Tongue (tissue), 3 donors: Measurements from ENCODE around the gene USP24. TPM values are rescaled to one million over a fixed set of nuclear protein-coding genes. Genes with fewer than 3 reads are reported as not detected.
"Not testable (repeated sequence)": the region's sequence is repeated elsewhere in the genome, so short reads cannot be mapped to it uniquely, and the experiment has no call there.

ENCODE experiments used
- DNase-seq: peaks from one replicate; pipeline ENCODE4 v3.0.0-alpha.2; 2015
- small RNA-seq: library from RNA; depleted of rRNA; stranded (forward); fragments of <200 nt; gene quantifications from one replicate; pipeline ENCODE3, GENCODE V24; 2014; ENCODE audit warnings: low replicate concordance
- total RNA-seq: library from RNA; depleted of rRNA; stranded (reverse); fragments of >200 nt; gene quantifications from one replicate; pipeline ENCODE4 v1.2.3, GENCODE V29; 2014

Gene USP24
- total RNA-seq, 1 donor from 2014 or later, result 108 TPM

DNA sequence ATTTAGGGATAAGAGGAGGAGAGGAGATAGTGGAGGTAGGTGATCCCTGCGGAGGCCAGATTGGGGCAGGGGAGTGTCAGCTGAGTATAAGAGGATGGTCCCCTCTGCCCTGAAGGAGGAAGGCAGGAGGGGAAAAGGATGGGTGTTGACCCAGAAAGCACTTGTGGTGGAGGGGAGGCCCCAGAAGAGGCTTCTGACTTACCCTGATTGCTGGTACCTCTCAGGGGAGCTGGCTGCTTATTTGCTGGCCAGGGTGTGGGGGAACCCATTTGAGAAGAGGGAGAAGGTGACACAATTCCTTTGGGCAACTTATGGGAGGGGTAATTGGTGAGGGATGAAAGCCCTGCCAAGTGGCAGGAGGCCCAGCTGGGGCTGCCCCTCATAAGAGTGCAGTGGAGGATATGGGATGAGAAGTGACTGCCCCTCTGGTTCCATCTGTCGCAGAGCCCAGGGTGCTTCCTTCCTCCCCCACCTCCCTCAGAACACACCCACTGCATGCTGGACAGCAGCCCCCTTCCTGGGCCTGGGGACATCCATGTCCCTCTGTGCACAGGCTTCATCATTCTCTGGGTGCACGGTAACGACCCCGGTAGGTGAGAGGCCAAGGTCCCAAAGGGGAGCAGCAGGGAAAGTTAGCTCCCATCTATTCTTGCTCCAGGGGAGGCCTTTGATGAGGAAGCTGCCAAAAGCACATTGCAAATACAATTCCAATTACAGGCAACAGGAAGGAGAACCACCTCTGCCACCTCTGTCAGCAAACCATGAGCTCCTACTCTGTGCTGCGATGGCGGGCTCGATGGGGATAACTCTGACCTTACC, 177.2 kb downstream of the USP24 start:
- DNase-seq, result no peak

DNA sequence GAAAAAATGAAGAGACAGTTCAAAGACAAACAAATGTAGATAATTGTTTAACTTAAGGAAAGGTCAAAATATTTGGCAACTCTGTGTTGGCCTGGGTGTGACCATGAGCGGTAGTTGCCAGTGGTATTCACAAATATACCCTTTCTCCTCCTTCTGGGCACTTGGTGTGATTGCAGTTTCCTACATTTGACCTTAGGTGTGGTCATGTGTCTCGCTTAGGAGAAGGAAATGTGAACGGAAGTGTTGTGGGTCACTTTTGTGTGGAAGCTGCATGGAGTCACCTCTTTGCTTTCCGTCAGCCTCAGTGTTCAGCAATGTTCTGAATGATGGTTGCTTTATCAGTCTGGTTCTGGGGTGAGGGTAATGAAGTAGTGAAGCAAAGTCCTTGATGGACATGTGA, 179.3 kb downstream of the USP24 start:
- no peak for DNase-seq

DNA sequence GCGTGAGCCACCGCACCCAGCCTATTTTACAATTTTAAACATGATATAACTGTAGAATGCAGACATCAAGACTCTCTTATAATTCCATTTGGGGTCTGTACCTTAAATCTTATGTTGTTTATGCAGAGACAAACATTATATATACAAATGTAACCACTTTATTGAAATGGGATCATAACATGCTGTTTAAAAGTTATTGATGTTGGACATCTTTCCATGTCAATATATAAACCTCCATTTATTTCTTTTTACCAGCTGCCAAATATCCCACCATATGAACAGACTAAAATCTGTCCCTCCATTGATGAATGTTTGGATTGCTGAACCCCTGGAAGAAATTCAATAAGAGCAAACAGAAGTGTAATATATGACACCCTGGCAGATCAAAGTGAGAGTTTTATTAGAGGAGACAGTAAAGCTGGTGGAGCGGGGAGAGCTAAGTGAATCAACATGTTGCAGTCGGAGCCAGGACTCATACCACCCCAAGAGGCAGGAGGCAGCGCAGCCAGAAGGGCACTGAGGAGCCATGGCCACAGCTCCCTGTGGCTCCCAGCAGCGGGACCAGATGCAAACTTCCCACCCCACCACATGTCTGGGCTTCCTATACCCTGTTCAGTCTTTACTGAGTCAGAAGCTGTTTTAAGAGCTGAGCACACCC, 180.6 kb downstream of the USP24 start:
- DNase-seq, result no peak

DNA sequence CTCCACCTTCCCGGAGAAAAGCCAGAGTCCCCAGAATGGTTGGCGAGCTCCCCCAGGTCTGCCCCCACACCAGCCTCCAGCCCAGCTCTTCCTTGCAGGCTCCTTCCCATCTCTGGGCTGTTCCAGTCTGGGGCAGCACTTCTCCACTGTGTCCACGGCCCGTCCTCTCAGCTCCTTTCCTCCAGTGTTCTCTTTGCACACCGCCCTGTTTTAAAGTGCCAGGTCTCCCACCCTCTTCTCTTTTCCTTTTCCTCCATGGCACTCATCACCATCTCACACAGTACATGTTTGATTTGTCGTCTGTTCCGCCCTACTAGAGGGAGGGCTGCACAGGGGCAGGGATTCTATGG, 181.9 kb downstream of the USP24 start:
- DNase-seq, result no peak

DNA sequence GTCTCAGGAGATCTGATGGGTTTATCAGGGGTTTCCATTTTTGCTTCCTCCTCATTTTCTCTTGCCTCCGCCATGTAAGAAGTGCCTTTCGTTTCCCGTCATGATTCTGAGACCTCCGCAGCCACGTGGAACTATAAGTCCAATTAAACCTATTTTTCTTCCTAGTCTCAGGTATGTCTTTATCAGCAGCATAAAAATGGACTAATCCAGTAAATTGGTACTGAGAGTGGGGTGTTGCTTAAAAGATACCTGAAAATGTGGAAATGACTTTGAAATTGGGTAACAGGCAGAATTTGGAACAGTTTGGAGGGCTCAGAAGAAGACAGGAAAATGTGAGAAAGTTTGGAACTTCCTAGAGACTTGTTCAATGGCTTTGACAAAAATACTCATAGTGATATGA, 184.1 kb downstream of the USP24 start:
- not testable (repeated sequence) for DNase-seq

DNA sequence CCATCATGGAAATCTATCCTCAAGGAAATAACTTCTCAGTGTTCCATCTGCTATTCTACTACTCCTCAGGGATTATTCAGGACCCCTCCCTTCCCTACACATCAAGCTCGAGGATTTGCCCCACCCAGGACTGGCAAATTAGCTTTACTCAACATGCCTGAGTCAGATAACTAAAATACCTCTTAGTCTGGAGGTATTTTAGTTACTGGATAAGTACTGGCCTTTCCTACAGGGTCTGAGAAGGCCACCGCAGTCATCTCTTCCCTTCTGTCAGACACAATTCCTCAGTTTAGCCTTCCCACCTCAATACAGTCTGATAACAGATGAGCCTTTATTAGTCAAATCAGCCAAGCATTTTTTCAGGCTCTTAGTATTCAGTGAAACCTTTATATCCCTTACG, 188.5 kb downstream of the USP24 start:
- DNase-seq, result not testable (repeated sequence)

DNA sequence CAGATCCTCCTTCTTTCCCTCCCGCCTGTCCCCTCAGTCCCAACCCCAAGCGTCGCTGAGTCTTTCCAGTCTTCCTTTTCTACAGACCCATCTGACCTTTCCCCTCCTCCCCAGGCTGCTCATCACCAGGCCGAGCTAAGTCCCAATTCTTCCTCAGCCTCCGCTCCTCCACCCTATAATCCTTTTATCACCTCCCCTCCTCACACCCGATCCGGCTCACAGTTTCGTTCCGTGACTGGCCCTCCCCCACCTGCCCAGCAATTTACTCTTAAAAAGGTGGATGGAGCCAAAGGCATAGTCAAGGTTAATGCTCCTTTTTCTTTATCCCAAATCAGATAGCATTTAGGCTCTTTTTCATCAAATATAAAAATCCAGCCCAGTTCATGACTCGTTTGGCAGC, 191.0 kb downstream of the USP24 start:
- DNase-seq, result not testable (repeated sequence)

DNA sequence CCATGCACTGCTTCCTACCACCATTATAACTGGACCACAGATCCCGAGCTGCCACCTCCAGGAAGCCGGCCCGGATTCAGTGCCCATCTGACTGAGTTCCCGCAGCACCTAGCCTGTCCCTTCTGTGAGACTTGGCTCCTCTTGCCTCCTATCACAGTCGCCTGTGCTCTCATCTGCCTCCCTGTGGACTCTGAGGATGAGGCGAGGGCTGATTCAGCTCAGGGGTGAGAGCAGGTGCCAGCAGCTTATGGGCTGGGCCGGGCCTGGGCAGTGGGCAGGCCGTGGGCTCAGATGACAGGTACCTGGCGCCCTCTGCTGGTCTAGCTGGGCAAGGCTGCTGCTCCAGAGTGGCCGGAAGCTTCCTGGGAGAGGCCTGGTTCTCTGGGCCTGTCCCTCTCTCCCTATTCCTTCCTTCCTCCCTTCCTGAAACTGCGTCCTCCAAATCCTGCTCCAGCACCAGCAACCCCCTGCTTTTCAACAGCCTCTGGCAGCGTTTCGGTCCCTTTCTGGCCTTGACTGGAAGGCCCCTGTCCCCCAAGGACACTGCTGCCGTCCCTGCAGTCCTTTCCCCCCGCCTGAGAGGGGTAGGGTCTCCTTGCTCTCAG, 193.1 kb downstream of the USP24 start:
- DNase-seq, result peak; percentile 95

DNA sequence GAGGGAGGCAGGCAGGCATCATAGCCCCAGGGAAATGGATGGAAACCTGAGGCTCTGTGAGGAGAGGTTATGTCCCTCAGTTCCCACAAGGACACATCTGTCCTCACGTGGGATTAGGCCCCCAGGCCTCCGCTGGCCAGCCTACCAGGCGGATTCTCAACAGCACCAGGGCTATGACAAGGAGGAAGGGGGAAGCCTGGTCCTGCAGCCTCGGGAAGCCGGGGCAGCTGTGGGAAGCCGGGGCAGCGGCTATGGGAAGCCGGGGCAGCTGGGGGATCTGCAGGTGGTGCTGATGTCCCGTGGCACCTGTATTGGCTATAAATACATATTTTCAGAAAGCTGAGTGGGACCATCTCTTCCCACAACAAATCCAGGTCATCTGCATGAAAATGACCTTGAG, 196.8 kb downstream of the USP24 start:
- DNase-seq, result no peak

Small RNA genes lying within 50 kb of the gene (small RNA-seq; reads per million reads assigned to genes)
- 0.06 reads per million for gene MIR4422

Other genes starting within 250 kb of the USP24 start
- not detected for gene TMEM61, start 234.7 kb downstream of the USP24 start, total RNA-seq
- not detected for gene BSND, start 216.4 kb downstream of the USP24 start, total RNA-seq
- 1.3 TPM for gene PCSK9, start 175.8 kb downstream of the USP24 start, total RNA-seq